HG03097 (cell line): ENCODE results near the gene HASPIN.
"Not testable (repeated sequence)": the region's sequence is repeated elsewhere in the genome, so short reads cannot be mapped to it uniquely, and the experiment has no call there.

Source experiments
- ATAC-seq: cut with Tn5 transposase; IDR thresholded peaks from one replicate; pipeline ENCODE4 v1.9.1; 2021; ENCODE audit not compliant: unreplicated experiment, low FRiP score

Gene HASPIN

DNA sequence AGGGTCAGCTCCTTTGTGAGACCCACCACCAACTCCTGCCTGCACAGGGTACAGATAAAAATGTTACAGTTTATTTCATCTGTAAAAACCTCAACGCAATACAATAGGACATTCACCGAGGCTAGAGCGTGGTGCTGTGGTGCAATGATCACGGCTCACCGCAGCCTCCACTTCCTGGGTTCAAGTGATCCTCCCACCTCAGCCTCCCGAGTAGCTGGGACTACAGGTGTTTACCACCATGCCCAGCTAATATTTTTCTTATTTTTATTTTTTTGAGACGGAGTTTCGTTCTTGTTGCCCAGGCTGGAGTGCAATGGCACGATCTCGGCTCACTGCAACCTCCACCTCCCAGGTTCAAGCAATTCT is 11.2 kb downstream of the HASPIN start:
- not testable (repeated sequence) for ATAC-seq

DNA sequence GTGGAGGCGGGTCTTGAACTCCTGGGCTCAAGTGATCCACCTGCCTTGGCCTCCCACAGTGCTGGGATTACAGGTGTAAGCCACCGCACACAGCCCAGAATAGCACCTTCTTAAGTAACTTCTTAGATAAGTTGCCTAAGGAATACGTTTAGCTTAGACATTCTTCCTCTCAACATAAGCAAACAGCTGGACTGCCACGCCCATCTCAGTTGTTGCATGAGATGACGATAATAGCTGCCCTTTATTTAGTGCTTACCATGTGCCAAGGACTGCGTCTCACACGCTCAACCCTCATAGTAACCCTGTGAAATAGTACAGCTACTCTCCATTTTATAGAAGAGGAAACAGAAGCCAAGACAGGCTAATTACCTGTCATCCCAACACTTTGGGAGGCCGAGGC is 11.8 kb downstream of the HASPIN start:
- no peak for ATAC-seq

DNA sequence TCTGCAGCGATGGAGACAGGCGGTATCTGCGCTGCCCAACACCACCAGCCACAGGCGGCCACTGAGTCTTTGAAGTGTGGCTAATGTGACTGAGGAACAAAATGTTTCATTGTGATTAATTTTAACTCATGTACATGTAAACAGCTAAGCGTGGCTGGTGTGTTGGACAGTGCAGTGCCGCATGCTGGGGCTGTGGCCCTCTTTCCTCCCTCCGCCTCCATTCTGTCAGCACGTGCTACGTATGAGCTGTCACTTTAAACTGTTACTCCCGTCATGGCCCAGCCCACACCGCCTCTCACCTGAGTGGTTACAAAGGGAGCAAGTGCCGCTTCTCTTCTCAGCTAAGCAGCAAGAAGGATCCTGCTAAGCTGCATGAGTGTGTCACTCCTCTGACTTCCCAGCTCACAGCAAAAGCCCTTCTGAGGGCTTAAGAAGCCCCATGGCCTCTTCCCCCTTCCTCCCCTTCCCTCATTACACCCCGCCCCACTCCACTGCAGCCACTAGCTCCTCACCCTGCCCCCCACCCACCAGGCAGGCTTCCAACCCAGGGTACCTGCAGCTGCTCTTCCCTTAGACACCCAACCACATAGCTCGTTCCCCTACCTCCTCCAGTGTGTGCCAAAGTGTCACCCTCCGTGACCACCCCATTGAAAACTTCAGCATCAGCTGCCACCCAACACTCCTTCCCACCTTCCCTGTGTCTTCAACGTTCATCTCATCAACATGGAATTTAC is 15.0 kb downstream of the HASPIN start:
- no peak for ATAC-seq

DNA sequence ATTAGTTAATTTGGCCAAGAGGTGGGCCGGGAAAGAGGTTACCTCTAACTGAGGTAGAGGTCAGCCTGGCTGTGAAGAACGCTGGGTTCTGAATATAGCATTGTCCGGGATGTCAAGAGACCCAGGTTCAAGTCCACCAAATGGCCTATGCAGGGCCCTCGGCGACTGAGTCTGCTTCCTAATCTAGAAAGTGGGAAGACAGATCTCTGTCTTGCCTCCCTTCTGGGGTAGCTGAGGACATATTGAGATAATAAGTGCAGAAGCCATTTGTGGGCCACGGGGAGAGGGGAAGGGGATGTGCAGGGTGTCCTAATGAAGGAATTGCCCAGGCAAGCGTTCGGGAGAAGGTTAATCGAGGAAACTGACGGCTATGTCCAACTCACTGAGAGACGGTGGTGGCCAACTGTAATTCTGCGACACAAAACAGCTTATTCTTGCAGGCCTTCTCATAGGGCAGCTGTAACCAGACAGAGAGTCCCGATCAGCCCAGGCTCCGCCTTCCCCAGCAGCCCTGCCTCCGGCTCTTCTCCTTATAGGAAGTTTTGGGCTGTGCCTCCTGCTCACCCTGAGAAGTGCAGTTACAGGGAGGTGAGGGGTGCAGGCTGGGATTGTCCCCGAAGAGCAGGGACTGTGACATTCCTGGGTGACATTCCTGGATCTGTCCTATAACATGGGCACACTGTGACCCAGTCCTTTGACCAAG is 15.9 kb downstream of the HASPIN start:
- ATAC-seq: no peak

DNA sequence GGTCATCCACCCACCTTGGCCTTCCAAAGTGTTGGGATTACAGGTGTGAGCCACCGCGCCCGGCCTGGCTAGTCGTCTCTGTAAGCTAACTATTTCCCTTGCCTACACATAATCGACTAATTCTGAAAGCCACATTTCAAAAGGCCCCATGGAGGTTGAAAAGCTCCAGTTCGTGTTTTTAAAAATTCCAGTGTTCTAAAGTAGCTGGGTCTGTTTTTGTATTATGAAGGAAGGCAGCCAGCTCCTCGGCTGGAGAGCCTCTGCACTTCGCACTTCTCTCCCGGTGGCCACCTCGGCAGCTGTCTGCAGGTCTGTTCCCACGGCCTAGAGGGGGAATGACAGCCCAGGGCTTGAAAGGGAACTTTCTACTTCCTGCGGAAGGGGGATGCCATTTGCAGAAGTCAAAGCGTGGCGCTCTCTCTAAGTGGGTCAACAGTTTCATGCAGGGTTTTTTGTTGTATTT is 16.9 kb downstream of the HASPIN start:
- ATAC-seq: no peak

DNA sequence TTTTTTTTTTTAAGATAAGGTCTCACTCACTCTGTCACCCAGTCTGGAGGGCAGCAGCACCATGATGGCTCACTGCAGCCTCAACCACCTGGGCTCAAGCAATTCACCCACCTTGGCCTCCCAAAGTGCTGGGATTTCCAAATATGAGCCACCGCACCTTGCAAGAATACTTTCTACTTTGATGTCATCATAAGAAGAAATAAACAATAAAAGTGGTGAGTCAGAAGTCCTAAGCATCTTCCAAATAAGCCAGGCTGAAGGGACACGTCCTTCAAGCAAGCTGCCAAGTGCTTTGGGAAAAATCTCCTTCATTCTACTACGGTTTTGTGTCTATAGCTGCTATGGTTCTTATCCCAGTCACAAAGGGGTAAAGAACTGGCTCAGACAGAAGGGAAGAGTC is 20.3 kb downstream of the HASPIN start:
- no peak for ATAC-seq

DNA sequence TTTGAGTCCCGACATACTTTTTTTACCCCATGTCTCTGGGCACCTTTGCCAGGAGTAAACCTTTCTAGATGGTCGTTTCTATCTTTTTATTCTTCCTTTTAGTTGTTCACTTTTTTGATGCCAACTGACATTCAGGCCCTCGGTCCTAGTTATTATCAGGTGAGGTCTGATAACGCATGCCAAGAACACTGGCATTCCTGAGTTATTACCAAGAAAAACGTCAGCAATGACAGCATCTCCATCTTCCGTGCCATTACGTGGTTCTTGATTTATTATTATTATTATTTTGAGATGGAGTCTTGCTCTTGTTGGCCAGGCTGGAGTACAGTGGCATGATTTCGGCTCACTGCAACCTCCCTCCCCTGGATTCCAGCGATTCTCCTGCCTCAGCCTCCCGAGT is 21.4 kb downstream of the HASPIN start:
- no peak for ATAC-seq

DNA sequence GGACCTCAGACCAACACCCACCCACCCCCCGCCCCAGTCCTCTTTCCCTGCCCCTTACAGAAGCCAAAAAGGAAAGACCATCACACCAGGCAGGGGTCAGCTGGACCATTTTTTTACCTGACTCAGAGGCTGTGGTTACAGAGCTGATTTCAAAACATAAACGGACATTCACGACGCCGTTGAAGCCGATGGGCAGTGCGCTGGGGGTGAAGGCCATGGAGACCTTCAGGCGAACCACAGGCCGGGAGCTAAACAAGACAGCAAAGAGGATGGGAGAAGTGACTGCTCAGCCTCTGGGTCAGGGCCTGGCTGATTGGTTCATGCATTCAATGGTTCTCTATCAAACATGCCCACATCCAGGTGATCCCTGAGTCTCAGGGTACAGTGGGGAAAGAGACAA is 24.1 kb downstream of the HASPIN start:
- no peak for ATAC-seq

DNA sequence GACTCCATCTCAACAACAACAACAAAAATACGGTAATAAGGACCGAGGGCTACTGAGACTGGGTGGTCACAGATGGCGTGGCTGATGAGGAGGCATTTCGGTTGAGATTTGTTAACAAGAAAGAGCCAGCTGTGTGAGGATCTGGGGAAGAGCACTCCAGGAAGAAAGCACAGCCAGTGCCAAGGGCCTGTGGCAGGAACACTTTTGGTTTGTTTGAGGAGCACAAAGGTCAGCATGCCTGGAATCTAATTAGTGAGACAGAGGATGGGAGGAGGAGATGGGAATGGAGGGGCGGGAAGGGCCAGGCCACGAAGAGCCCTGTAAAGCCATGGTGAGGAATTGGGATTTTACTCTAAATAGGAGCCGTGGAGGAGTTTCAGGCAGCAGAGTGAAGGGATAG is 24.9 kb downstream of the HASPIN start:
- no peak for ATAC-seq

DNA sequence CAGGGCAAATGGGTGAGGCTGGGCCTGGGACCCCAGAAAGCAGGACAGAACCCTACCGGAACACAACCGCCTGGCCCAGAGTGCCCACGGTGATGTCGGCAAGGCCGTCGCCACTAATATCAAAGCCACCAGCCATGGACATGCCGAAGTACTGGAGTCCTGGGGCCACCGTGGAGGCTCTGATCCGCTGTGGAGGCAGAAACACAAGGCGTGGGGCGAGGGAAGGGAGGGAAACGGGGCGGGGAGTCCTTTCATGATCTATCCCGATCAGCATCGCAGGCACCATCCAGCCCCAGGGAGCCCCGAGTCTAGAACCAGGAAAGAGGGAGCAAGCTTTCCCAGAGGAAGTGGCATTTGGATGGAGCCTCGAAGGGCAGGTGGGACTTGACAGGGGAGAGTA is 26.6 kb downstream of the HASPIN start:
- no peak for ATAC-seq

DNA sequence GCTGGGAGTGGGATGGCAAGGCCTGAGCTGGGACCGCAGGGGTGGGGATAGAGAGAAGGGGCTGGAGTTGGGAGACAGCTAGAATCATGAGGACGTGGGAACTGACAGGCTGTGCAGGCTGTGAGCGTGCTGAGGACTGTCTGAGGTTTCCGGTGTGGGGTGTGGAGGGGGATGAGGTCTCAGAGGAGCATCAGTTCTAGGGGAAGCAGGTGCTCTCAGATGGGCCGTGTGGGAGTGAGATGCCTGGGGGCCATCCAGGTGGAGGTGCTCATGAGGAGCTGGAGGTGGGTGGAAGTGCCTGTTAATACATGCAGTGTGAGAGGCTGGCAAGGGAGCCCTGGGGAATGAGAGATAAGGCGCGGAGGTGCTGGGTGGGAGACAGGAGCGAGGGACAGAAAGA is 27.2 kb downstream of the HASPIN start:
- ATAC-seq: no peak

DNA sequence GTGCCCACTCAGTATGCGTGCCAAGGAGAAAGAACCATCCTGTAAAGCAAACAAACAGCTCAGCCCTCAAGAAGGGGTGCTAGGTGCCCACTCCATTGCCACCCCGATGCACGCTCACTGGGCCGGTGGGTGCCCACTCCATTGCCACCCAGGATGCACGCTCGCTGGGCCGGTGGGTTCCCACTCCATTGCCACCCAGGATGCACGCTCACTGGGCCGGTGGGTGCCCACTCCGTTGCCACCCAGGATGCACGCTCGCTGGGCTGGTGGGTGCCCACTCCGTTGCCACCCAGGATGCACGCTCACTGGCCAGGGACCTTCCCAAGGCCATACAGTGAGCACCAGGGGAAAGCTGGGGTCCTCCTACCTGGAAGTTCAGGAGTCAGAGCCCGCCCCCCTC is 28.1 kb downstream of the HASPIN start:
- ATAC-seq: no peak

DNA sequence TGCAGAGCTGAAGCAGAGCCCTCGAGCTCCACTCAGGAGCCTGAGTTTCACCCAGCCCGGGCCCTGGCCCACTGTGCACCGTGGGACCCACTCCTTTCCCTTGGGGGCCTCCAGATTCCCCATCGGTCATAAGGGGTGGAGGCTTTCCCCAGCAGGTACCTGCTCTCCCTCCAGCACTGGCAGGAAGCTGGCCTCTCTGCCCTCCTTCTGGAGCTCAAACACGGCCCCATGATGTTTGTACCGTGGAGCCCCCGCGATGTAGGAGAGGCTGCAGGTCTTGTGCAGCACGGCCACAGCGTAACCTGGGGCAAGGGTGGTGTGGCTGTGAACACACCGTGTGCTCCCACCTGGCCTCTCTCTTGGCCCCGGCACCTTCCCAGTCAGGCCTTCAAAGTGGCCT is 29.9 kb downstream of the HASPIN start:
- ATAC-seq: no peak

DNA sequence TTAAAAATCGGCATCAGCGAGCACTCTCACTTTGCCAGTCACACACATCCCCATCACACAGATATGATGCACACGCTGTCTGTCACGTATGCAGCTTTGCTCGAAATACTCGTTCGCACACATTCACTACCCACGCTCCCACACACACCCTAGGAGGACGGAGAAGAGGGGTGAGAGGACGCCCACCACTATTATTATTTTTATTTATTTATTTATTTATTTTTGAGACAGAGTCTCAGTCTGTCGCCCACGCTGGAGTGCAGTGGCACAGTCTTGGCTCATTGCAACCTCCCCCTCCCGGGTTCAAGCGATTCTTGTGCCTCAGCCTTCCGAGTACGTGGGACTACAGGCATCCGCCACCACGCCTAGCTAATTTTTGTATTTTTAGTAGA is 30.4 kb downstream of the HASPIN start:
- no peak for ATAC-seq

DNA sequence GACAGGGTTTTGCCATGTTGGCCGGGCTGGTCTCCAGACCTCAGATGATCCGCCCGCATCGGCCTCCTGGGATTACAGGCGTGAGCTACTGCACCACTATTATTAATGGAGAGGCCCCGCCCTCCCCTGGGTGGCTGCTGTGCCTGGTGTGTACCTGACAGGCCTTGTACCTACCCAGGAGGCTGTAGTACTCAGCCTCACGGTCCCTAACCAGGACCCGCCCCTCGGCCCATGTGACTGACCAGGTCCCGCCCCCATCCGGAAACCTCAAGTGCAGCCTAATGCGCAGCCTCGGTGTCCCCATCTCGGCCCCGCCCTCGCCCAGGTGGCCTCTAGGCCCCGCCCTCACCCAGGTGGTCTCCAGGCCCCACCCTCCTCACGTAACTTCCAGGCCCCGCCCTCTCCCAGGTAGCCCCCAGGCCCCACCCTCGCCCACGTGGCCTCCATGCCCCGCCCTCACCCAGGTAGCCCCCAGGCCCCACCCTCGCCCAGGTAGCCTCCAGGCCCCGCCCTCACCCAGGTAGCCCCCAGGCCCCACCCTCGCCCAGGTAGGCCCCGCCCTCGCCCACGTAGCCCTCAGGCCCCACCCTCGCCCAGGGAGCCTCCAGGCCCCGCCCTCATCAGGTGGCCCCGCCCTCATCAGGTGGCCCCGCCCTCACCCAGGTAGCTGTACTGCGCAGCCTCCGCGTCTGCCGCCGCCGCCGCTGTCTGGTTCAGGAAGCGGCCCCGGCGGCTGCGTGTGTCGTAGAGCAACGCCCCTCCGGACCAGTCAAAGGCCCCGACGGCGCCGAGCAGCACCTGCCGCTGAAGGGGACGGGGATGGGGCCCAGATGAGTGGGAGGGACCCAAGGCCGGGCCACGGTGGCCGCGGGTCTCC is 31.0 kb downstream of the HASPIN start:
- ATAC-seq: no peak

DNA sequence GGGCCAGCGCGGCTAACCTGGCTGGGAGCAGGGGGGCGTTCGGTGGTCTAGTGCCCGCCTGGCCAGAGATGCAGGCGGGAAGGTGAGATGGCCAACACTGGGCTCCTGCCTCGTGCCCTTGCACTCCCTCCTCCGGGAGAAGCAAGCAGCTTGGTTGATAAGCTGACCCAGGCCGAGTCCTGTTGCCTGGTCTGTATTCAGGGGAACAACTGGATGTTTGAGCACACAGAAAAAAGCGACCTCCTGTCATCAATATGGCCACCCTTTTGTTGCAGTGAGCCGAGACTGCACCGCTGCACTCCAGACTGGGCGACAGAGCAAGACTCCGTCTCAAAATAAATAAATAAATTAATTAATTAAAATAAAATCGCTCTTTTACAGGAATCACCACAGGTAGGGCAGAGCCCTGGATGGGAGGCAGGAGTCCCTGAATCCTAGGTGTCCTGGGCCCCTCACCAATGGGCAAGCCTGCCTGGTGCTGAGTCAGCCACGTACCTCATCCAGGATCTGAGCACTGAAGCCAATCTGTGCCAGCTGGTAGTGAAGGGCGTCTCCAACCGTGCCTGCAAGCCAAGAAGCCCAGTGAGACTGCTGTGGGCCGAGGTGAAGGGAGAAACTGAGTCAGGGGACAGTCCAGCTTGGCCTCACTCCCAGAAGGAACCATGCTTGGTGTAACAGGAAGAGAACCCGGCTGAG is 31.8 kb downstream of the HASPIN start:
- no peak for ATAC-seq

DNA sequence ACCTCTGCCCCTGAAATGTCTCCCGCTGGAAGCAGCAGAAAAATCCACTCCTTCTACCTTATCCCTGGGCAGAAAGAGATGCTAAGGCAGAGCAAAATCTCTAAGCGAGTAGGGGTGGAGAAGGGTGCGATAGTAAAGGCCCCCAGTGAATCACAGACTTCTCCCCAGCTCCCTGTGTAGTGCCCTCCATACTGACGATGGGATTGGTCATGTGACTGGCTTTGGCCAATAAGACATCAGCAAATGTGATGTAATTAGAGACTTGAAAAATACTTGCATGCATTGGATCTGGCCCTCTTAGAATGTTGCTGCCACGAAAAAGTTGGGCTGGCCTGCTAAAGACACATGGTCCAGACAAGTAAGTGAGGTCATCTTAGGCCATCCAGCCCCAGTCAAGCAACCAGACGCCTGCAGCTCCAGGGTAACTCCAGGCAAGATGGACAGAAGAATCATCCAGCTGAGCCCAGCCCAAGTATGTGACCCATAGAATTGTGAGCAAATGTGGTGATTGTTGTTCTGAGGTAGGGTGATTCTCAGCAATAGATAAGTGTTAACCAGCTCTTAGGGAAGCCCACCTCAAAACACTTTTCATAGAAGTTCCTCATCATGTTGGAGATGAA is 36.0 kb downstream of the HASPIN start:
- ATAC-seq: no peak

DNA sequence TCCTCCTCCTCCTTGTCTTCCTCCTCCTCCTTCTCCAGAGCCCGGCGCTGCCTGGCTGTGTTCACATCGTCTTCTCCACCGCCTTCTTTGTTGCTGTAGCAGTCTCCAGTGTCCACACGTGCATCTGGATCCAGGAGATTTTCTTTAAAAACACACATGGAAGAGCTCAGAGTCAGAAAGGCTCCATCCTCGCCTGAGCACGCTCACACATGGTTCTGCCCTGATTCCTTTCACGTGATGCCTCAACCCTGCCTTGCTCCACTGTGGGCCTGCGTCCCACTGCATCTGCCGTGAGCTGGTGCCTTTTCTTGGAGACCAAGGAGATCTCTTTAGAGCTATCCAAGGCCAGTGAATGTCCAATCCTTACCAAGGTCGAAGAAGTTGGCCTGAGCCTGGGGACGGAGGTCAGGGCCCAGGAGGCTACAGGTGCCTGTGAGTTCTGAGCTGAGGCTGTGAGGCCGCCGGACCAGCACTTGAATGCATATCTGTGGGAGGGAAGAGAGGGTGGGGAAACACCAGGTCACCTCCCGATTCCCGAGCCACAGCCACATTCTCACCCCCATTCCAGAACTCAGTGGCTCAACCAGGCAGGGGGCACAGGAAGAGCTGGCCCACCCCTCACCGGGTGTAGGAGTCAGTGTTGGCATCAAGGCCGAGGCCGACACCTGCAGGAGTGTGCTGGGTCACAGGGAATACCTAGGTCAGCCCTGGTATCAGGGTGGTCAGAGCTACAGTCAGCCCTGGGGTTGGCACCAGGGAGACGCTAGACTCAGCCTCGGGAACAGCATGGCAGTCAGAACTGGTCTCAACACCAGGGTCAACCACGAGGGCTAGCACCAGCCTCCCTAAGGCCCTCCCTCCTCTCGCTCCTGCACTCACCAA is 37.6 kb downstream of the HASPIN start:
- no peak for ATAC-seq

DNA sequence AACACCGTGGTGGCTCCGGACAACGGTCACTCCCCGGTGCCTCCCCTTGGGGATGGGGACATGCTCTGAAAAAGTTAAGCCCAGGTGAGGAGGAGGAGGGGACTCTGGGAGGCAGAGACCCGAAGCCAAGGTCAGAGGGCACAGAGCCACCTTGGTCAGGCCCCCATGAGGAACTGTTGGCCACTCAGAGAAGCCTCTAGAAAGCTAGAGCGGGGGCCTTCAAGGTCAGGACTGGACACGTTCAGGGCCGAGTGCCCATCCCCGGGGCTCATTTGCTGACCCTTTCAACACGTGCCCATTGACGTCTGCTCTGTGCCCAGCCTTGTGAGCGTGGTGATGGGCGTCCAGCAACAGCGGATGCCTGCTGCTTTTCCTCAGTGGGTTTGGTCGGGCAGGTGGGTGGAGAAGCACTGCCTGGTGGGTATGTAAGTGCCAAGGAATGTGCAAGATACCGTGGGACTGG is 38.2 kb downstream of the HASPIN start:
- no peak for ATAC-seq
